ENCODE results near the gene INPP5A. TPM values are rescaled to one million over a fixed set of nuclear protein-coding genes. Genes with fewer than 3 reads are reported as not detected.

INPP5A gene
- total and polyA plus RNA-seq, 10 of the 15 experiments (the other 5 are each of a cell fraction or from before 2014, with no cell fraction given), result 0.52 to 15.0 (median 6.3) TPM

- TF ChIP-seq SIX5 (IDR thresholded peaks at IDR 0.05; ENCODE audit: low read depth, low read length, severe bottlenecking) (no peak), SIN3A (IDR thresholded peaks at IDR 0.05; ENCODE audit: low read depth, low read length) (peak; percentile 59; the same call in 1 of the 2 replicates), YBX1 (IDR thresholded peaks at IDR 0.05) (peak; percentile 99), NR2F1 (conservative IDR thresholded peaks at IDR 0.05) (peak; percentile 65; the same call in 1 of the 2 replicates), IRF5 (IDR thresholded peaks at IDR 0.05; ENCODE audit: borderline replicate concordance) (no peak), CTCF (IDR thresholded peaks at IDR 0.05 in 2 of 3, conservative IDR thresholded peaks at IDR 0.05 in 1 of 3; ENCODE audit: control insufficient read depth in 2 of 3, extremely low read depth in 1 of 3, insufficient read depth in 1 of 3, low read depth in 3 of 3, low read length in 3 of 3) (no peak), USF1 (IDR thresholded peaks at IDR 0.05; ENCODE audit: borderline replicate concordance, extremely low read length, insufficient read depth, low read depth, low read length) (no peak), ZSCAN29 (IDR thresholded peaks at IDR 0.05) (no peak), IRF4 (IDR thresholded peaks at IDR 0.05; ENCODE audit: low read depth, low read length) (0 out of 2 replicates have a peak, but pooled peaks have one; percentile 55), CEBPB (IDR thresholded peaks at IDR 0.05; ENCODE audit: borderline replicate concordance in 1 of 2, low read depth in 2 of 2, low read length in 2 of 2) (no peak), TCF12 (IDR thresholded peaks at IDR 0.05; ENCODE audit: low read depth, low read length) (peak; percentile 97), RBBP5 (conservative IDR thresholded peaks at IDR 0.05) (no peak), CBX3 (IDR thresholded peaks at IDR 0.05; ENCODE audit: borderline replicate concordance, low read depth) (no peak), YY1 (IDR thresholded peaks at IDR 0.05; ENCODE audit: low read depth, low read length) (0 out of 2 replicates have a peak, but pooled peaks have one; percentile 46), BHLHE40 (IDR thresholded peaks at IDR 0.05; ENCODE audit: borderline replicate concordance in 1 of 2, low read depth in 2 of 2, low read length in 1 of 2) (peak; percentile 85 to 87), TCF7 (IDR thresholded peaks at IDR 0.05; ENCODE audit: borderline replicate concordance) (no peak), FOS (IDR thresholded peaks at IDR 0.05; ENCODE audit: borderline replicate concordance, extremely low read depth, insufficient read length) (no peak), ZNF592 (IDR thresholded peaks at IDR 0.05) (0 out of 2 replicates have a peak, but pooled peaks have one; percentile 25), EP300 (IDR thresholded peaks at IDR 0.05; ENCODE audit: borderline replicate concordance in 1 of 2, control insufficient read depth in 1 of 2, low read depth in 2 of 2, low read length in 2 of 2) (peak; percentile 78 to 84), ASH2L (IDR thresholded peaks at IDR 0.05; ENCODE audit: borderline replicate concordance, low read depth) (no peak), FOXK2 (IDR thresholded peaks at IDR 0.05) (no peak)
These were observed 34.3 kb downstream of the INPP5A start (continued) for GRCh38 chr10:132571650-132572544.

All from GM12878 (cell line).